A549 treated with CORT108297 at 1 μM for 4 hours (cell line): ENCODE data around the gene SIGLEC11. TPM values are rescaled to one million over a fixed set of nuclear protein-coding genes. Genes with fewer than 3 reads are reported as not detected.

ENCODE experiments used
- total RNA-seq: library from RNA; stranded (reverse); fragments of 200-300 nt; extraction: Qiagen RNA extraction; gene quantifications from 5 replicates; pipeline ENCODE4 v1.2.3, GENCODE V29; 2022

SIGLEC11 gene, protein sequence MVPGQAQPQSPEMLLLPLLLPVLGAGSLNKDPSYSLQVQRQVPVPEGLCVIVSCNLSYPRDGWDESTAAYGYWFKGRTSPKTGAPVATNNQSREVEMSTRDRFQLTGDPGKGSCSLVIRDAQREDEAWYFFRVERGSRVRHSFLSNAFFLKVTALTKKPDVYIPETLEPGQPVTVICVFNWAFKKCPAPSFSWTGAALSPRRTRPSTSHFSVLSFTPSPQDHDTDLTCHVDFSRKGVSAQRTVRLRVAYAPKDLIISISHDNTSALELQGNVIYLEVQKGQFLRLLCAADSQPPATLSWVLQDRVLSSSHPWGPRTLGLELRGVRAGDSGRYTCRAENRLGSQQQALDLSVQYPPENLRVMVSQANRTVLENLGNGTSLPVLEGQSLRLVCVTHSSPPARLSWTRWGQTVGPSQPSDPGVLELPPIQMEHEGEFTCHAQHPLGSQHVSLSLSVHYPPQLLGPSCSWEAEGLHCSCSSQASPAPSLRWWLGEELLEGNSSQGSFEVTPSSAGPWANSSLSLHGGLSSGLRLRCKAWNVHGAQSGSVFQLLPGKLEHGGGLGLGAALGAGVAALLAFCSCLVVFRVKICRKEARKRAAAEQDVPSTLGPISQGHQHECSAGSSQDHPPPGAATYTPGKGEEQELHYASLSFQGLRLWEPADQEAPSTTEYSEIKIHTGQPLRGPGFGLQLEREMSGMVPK
- not detected in 5 replicates for total RNA-seq

DNA sequence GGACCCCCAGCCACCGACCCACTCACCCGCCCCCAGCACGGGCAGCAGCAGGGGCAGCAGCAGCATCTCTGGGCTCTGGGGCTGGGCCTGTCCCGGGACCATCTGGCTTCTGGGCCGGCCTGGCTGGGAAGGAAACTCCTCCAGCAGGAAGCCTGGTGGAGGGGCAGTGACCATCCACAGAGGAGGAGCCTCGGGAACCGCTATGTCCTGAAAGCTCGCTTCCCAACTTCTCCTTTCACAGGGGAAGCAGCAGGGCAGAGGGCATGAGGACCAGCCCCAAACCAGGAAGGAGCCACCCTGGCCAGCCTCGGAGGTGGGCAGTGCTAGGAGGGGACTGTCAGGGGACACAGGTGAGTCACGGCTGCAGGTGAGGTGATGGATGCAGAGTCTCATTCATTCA is at the start of gene SIGLEC11:
SIGLEC11 (minus strand) TSS at position 193 of the 400 bp plus-strand sequence; CDS start at position 102, 91 bp downstream.

DNA sequence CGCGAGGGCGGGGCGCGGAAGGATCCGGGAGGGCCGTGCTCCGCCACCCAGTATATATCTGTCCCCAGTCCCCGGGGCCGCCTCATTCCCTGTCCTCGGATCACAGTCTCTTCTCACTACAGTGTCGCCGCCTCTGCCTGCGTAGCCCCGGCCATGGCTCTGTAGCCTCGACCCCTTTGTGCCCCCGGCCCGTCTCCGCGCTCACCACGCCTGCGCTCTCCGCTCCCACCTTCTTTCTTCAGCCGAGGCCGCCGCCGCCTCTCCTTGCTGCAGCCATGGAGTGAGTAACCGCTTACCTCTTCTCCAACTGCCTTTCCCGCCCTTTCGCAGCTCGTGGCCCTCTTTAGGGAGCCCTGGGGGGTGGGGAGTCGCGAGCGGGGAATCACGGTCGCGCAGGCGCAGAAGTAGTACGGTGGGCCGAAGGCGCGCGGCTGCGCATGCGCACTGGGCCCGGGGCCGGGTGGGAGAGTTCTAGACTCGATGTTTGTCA is 31.8 kb downstream of the SIGLEC11 start, which contains the start of the genes ATF5 and NUP62:
ATF5 (plus strand) TSS at position 85 of the 490 bp plus-strand sequence. CDS start 1,646 bp downstream, outside the sequence.
NUP62 (minus strand) TSS at position 384 of the 490 bp plus-strand sequence. CDS start 19,697 bp downstream, outside the sequence.

Other genes starting within 250 kb of the SIGLEC11 start
- not detected in 5 replicates for gene TSKS, start 197.9 kb downstream of the SIGLEC11 start, total RNA-seq
- gene AP2A1, start 194.2 kb downstream of the SIGLEC11 start, total RNA-seq: 40.6 to 58.3 TPM (median 56.1 TPM) in 5 replicates
- gene FUZ, start 147.9 kb downstream of the SIGLEC11 start, total RNA-seq: 12.8 to 15.6 TPM (median 15.3 TPM) in 5 replicates
- 45.5 to 76.6 TPM (median 69.6 TPM) in 5 replicates for gene MED25, start 142.9 kb downstream of the SIGLEC11 start, total RNA-seq
- gene PTOV1, start 110.0 kb downstream of the SIGLEC11 start, total RNA-seq: 106 to 161 TPM (median 152 TPM) in 5 replicates
- gene PNKP, start 93.6 kb downstream of the SIGLEC11 start, total RNA-seq: 40.8 to 62.1 TPM (median 54.2 TPM) in 5 replicates
- 66.3 to 120 TPM (median 113 TPM) in 5 replicates for gene AKT1S1, start 83.8 kb downstream of the SIGLEC11 start, total RNA-seq
- gene TBC1D17, start 83.5 kb downstream of the SIGLEC11 start, total RNA-seq: 20.1 to 24.1 TPM (median 23.8 TPM) in 5 replicates
- 0.61 to 1.2 TPM (median 0.96 TPM) in 5 replicates for gene IL4I1, start 64.3 kb downstream of the SIGLEC11 start, total RNA-seq
- 47.9 to 57.1 TPM (median 54.0 TPM) in 5 replicates for gene ATF5, start 32.0 kb downstream of the SIGLEC11 start, total RNA-seq
- 74.2 to 98.4 TPM (median 95.7 TPM) in 5 replicates for gene NUP62, start 31.7 kb downstream of the SIGLEC11 start, total RNA-seq
- gene VRK3, start 64.2 kb upstream of the SIGLEC11 start, total RNA-seq: 39.7 to 45.9 TPM (median 41.5 TPM) in 5 replicates
- 6.8 to 11.0 TPM (median 10.0 TPM) in 5 replicates for gene ZNF473, start 64.8 kb upstream of the SIGLEC11 start, total RNA-seq
- gene IZUMO2, start 202.1 kb upstream of the SIGLEC11 start, total RNA-seq: not detected in 5 replicates
- 4.4 to 6.8 TPM (median 5.8 TPM) in 5 replicates for gene MYH14, start 242.4 kb upstream of the SIGLEC11 start, total RNA-seq